Measurements from ENCODE around the gene CTBP1.
A peak's percentile ranks its signal among the peaks of the same experiment; 100 is the strongest.

Gene CTBP1

DNA sequence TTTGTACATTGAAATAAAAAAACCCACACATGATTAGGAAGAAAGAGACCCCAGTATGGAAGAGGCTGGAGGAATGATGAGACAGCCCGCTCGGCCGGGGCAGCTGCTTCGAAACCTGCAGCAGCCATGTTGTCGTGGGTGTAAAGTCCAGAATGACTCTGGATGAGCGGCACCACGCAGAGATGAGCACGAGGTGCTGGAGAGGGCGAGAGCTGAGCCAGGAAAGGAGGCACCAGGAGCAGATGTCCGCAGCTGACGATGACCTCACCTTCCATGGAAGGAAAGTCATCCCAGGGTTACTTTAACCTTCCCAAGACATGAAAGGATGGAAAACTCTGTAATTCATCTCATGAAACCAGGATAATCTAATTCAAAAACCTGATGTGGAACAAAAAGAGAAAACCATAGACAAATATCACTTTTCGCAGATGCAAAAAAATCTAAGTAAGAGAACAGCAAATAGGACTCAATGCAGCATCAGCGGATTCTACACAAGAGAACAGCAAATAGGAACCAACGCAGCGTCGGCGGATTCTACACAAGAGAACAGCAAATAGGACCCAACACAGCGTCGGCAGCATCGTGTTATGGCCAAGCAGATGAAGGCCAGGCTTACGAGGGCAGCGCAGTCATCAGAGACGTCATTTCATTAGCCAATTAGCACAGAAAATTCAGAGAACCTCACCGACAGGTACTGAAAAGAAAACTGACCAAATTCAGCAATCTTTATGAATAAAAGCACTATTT lies 50.7 kb downstream of the CTBP1 start:
- no peak overlapping the region for H3K9ac ChIP-seq (ENCODE audit: low read depth in 1 of 2, low read length in 2 of 2)
- H3K9me3 ChIP-seq (ENCODE audit: control insufficient read depth in 2 of 2, low read length in 2 of 2), result no peaks in the 10 kb centered on the region
- peaks cover 11 to 27% of the 10 kb centered on the region in 2 donors for H3K4me1 ChIP-seq (ENCODE audit: control insufficient read depth in 2 of 2, insufficient read depth in 2 of 2, low read length in 2 of 2)

DNA sequence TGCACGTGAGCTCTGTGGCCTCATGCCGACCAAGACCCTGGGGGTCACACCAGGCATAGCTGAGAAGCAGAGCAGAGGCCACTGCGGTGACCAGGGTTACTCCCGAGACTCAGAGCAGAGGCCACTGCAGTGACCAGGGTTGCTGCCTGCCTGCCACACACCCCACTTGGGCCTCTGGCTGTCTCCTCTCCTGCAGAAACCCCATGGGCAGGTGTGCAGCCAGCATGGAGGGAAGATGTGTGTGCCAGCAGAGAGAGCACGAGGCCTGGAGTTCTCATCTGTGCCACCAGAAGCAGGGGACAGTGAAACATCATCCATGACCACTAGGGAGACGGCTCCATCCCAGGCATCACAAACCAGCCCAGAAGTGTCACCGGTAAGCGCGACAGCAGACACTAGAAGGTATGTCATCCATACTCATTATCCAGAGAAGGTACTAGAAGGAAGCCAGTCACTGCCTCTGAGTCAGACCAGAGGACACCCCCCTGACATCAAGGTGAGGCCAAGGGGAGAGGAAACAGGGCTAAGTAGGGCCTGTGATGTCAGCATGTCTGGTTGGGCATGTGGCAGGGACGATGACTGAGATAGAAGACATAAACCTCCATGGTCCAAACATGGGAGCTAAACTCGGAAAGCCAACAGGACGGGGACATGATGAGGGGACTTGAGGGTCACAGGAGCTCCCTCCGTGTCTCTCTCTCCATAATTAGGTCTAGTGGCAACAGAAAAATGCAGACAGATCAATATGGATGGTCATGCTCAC lies 52.3 kb downstream of the CTBP1 start:
- Histone ChIP-seq H3K4me1 (ENCODE audit: control insufficient read depth in 2 of 2, insufficient read depth in 2 of 2, low read length in 2 of 2) (peaks cover 21 to 26% of the 10 kb centered on the region in 2 donors), H3K27ac (ENCODE audit: low read depth in 2 of 2, low read length in 2 of 2) (no peak overlapping the region), H3K4me3 (ENCODE audit: low read length in 2 of 2) (no peak overlapping the region), H3K9me3 (ENCODE audit: control insufficient read depth in 2 of 2, low read length in 2 of 2) (no peaks in the 10 kb centered on the region), H3K9ac (ENCODE audit: low read depth in 1 of 2, low read length in 2 of 2) (no peak overlapping the region), H3K36me3 (ENCODE audit: control insufficient read depth in 2 of 2, insufficient read depth in 2 of 2, low read length in 2 of 2) (peaks cover 5 to 6% of the 10 kb centered on the region in 2 donors), H3K27me3 (ENCODE audit: control insufficient read depth in 2 of 2, insufficient read depth in 2 of 2, low read length in 2 of 2) (no peaks in the 10 kb centered on the region)

More for the DNA sequence above, 50.7 kb downstream of the CTBP1 start:
- Histone ChIP-seq H3K4me3 (ENCODE audit: low read length in 2 of 2) (no peak overlapping the region), H3K27ac (ENCODE audit: low read depth in 2 of 2, low read length in 2 of 2) (peak overlapping the region in 1 of 2 donors; percentile 9), H3K27me3 (ENCODE audit: control insufficient read depth in 2 of 2, insufficient read depth in 2 of 2, low read length in 2 of 2) (no peaks in the 10 kb centered on the region), H3K36me3 (ENCODE audit: control insufficient read depth in 2 of 2, insufficient read depth in 2 of 2, low read length in 2 of 2) (peaks cover 5 to 6% of the 10 kb centered on the region in 2 donors)

DNA sequence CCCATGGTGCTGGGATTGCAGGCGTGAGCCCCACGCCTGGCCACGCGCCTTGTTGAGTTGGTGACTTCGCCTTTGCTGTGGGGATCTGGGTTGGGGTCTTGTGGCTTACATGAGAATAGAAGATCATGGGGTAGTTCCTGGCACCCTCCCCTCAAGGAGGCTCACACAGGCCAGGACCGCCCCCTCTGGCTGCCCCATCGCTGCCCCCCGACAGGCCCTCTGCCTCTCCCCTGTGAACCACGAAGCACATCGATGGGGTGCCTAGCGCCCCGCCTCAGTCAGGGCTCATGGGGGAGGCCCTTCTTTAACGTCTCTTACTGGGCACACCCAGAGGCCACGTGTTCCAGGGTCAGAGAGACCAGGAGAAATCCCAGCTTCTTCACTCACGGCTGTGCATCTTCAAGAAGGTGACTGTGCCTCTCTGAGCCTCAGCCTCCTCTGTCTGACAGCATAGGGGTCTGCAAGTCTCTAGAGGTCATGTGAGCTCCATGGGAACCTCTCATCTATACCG lies 53.0 kb downstream of the CTBP1 start:
- H3K4me1 ChIP-seq (ENCODE audit: control insufficient read depth in 2 of 2, insufficient read depth in 2 of 2, low read length in 2 of 2), result peaks cover 24% of the 10 kb centered on the region in 2 donors
- H3K9ac ChIP-seq (ENCODE audit: low read depth in 1 of 2, low read length in 2 of 2), result no peak overlapping the region
- H3K27ac ChIP-seq (ENCODE audit: low read depth in 2 of 2, low read length in 2 of 2), result no peak overlapping the region

DNA sequence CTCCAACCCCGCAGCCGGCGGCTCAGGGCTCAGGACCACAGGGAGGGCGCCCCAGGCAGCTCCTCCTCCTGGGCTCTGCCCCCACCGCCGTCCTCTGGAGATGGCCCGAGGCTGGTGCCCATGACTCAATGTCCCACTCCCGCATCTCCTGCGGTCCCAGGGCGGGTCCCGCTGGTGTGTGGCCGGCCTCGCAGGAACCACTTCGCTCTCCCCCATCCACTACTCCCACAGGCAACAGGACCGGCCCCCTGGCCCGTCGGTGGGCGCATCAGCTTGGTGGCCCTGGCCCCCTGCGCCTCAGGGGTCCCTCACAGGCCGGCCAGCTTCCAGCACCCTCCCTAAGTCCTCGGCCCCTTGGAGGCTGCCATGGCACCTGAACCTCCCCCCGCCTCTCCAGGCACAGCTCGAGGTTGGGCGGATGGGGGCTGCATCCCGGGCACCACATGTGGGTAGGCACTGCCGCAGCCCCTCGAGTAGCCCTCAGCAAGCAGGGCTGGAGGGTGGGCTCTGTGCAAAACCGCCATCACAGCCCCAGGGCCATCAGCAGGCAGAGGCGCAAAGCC lies 53.7 kb downstream of the CTBP1 start:
- Histone ChIP-seq H3K27me3 (ENCODE audit: control insufficient read depth in 2 of 2, insufficient read depth in 2 of 2, low read length in 2 of 2) (no peaks in the 10 kb centered on the region), H3K9ac (ENCODE audit: low read depth in 1 of 2, low read length in 2 of 2) (no peak overlapping the region), H3K4me3 (ENCODE audit: low read length in 2 of 2) (no peak overlapping the region), H3K27ac (ENCODE audit: low read depth in 2 of 2, low read length in 2 of 2) (peak overlapping the region in 1 of 2 donors; percentile 7), H3K9me3 (ENCODE audit: control insufficient read depth in 2 of 2, low read length in 2 of 2) (no peaks in the 10 kb centered on the region), H3K36me3 (ENCODE audit: control insufficient read depth in 2 of 2, insufficient read depth in 2 of 2, low read length in 2 of 2) (peaks cover 5 to 6% of the 10 kb centered on the region in 2 donors), H3K4me1 (ENCODE audit: control insufficient read depth in 2 of 2, insufficient read depth in 2 of 2, low read length in 2 of 2) (peaks cover 20% of the 10 kb centered on the region in 2 donors)

More for the DNA sequence above, 53.0 kb downstream of the CTBP1 start:
- no peaks in the 10 kb centered on the region for H3K9me3 ChIP-seq (ENCODE audit: control insufficient read depth in 2 of 2, low read length in 2 of 2)
- no peaks in the 10 kb centered on the region for H3K27me3 ChIP-seq (ENCODE audit: control insufficient read depth in 2 of 2, insufficient read depth in 2 of 2, low read length in 2 of 2)
- no peak overlapping the region for H3K4me3 ChIP-seq (ENCODE audit: low read length in 2 of 2)
- H3K36me3 ChIP-seq (ENCODE audit: control insufficient read depth in 2 of 2, insufficient read depth in 2 of 2, low read length in 2 of 2), result peaks cover 5 to 6% of the 10 kb centered on the region in 2 donors

DNA sequence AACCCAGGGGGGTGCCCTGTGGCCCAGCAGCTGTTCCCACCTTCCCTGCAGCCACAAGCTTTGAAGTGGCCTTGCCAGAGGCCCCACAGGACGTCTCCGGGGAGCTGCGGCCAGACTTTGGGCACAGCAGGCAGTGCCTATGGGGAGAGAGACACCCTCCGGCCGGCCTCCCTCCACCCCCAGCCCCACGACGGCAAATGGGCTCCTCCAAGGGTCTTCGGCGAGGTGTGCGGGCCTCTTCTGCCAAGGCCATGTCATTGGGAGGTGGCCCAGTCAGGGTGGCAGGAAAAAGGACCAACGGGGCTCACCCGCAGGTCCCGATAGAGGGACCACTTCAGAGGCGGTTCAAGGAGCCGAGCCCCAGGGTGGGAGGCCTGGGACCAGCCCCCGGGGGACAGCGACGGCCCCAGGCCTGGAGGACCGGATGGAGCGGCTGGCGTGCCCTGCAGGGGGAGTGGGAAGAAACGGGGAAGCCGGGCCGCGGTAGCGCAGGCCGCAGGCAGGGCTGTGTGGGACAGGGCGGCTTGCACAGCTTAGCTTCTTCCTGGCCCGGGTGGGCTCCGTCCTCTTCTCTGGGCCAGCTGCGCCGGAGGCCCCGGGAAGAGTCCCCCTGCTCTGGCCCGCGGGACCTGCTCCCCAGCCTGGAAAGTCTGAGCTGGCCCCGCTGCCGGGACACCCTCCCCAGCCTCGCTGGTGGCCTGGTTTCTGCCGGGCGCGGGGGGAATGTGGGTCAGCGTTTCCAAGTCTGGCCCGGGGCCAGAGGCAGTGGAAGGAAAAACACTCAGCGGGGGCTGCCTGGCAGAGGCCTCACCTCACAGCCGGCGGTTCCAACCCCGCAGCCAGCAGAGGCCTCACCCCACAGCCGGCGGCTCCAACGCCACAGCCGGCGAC lies 54.7 kb downstream of the CTBP1 start:
- Histone ChIP-seq H3K27me3 (ENCODE audit: control insufficient read depth in 2 of 2, insufficient read depth in 2 of 2, low read length in 2 of 2) (no peaks in the 10 kb centered on the region), H3K9ac (ENCODE audit: low read depth in 1 of 2, low read length in 2 of 2) (peak overlapping the region in 1 of 2 donors; percentile 59), H3K36me3 (ENCODE audit: control insufficient read depth in 2 of 2, insufficient read depth in 2 of 2, low read length in 2 of 2) (peaks cover 5 to 6% of the 10 kb centered on the region in 2 donors), H3K9me3 (ENCODE audit: control insufficient read depth in 2 of 2, low read length in 2 of 2) (no peaks in the 10 kb centered on the region), H3K4me1 (ENCODE audit: control insufficient read depth in 2 of 2, insufficient read depth in 2 of 2, low read length in 2 of 2) (peaks cover 20% of the 10 kb centered on the region in 2 donors), H3K4me3 (ENCODE audit: low read length in 2 of 2) (peak overlapping the region in 1 of 2 donors; percentile 23), H3K27ac (ENCODE audit: low read depth in 2 of 2, low read length in 2 of 2) (peak overlapping the region; percentile 68 to 71)

DNA sequence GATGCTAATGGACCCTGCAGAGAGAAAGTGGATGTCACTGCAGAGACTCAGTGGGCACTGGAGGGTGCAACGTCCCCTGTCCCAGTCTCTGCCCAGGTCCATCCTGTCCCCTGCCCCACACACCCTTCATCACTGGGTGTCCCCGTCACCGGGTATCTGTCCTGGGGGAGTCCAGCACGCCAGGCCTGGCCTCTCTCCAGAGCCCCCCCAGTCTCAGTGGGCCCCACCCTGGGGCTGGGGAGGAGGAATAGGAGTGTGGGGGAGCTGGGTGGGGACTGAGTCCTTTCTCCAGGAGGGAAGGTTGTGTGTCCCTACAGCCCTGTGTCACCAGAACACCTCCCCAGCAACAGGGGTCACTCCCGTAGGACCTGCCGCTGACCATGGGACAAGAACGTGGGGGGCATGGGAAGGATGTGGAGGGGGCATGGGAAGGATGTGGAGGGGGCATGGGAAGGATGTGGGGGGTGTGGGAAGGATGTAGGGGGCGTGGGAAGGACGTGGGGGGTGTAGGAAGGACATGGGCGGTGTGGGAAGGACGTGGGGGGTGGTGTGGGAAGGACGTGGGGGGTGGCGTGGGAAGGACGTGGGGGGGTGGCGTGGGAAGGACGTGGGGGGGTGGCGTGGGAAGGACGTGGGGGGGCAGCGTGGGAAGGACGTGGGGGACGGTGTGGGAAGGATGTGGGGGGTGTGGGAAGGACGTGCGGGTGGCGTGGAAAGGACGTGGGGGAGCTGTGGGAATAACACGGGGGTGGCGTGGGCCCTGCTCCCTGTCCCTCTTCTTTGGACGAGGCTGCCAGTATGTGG lies 55.5 kb downstream of the CTBP1 start:
- Histone ChIP-seq H3K27ac (ENCODE audit: low read depth in 2 of 2, low read length in 2 of 2) (peak overlapping the region; percentile 77 to 84), H3K4me3 (ENCODE audit: low read length in 2 of 2) (no peak overlapping the region), H3K4me1 (ENCODE audit: control insufficient read depth in 2 of 2, insufficient read depth in 2 of 2, low read length in 2 of 2) (peaks cover 20% of the 10 kb centered on the region in 2 donors), H3K36me3 (ENCODE audit: control insufficient read depth in 2 of 2, insufficient read depth in 2 of 2, low read length in 2 of 2) (peaks cover 5 to 6% of the 10 kb centered on the region in 2 donors), H3K27me3 (ENCODE audit: control insufficient read depth in 2 of 2, insufficient read depth in 2 of 2, low read length in 2 of 2) (no peaks in the 10 kb centered on the region), H3K9me3 (ENCODE audit: control insufficient read depth in 2 of 2, low read length in 2 of 2) (no peaks in the 10 kb centered on the region), H3K9ac (ENCODE audit: low read depth in 1 of 2, low read length in 2 of 2) (peak overlapping the region in 1 of 2 donors; percentile 59)

DNA sequence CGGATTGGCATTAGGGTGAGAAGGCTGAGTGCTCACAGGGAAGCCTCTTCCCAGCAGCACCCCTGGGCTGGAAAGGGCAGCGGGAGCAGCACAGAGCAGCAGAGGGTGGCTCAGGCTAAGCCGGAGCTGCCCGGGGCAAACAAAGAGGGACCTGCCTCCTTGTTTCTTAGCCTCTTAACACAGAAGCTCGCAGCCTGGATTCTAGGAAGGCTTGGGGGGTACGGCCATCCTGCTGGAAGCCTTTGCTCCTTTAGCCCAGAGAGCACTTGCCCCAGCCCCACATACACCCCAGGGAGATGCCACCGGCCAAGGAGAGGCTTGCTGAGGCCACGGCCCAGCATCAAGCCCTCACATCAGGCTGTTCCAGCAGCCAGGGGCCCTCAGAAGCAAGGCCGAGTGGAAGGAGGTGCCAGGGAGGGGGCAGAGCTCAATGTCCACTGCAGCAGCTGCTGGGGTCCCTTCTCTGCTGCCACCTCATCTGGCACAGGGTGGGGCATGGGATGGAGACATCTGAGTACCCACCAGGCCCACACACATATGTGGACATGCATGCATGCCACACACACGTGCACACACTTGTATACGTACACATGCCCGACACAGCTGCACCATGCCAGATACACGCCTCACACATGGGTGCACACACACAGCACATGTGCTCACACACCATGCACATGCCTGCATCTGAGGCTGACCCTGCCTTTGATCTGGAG lies 56.3 kb downstream of the CTBP1 start:
- Histone ChIP-seq H3K27ac (ENCODE audit: low read depth in 2 of 2, low read length in 2 of 2) (peak overlapping the region; percentile 77 to 84), H3K36me3 (ENCODE audit: control insufficient read depth in 2 of 2, insufficient read depth in 2 of 2, low read length in 2 of 2) (peaks cover 5 to 6% of the 10 kb centered on the region in 2 donors), H3K9me3 (ENCODE audit: control insufficient read depth in 2 of 2, low read length in 2 of 2) (no peaks in the 10 kb centered on the region), H3K4me3 (ENCODE audit: low read length in 2 of 2) (no peak overlapping the region), H3K9ac (ENCODE audit: low read depth in 1 of 2, low read length in 2 of 2) (peak overlapping the region; percentile 17 to 50), H3K27me3 (ENCODE audit: control insufficient read depth in 2 of 2, insufficient read depth in 2 of 2, low read length in 2 of 2) (no peaks in the 10 kb centered on the region), H3K4me1 (ENCODE audit: control insufficient read depth in 2 of 2, insufficient read depth in 2 of 2, low read length in 2 of 2) (peaks cover 20% of the 10 kb centered on the region in 2 donors)

DNA sequence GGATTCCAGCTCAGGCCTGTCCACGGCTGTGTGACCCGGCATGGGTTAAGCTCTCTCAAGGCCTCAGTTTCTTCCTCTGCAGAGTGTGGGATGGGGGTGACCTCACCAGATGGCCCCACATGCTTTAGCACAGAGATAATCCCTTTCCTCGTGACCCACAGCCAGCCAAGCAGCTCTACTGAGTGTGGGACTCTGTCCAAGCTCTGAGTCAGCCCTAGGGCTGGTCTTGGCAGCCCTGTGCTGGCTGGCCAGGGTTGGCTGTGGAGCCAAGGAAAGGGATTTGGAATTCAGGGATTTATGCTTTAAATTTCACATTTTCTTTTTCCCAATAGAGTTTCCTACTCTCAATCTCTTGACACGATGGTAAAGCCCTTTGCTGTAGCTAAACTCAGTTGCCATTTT lies 56.8 kb downstream of the CTBP1 start:
- H3K4me3 ChIP-seq (ENCODE audit: low read length in 2 of 2), result peak overlapping the region in 1 of 2 donors; percentile 20
- H3K4me1 ChIP-seq (ENCODE audit: control insufficient read depth in 2 of 2, insufficient read depth in 2 of 2, low read length in 2 of 2), result peaks cover 20% of the 10 kb centered on the region in 2 donors
- peaks cover 5 to 6% of the 10 kb centered on the region in 2 donors for H3K36me3 ChIP-seq (ENCODE audit: control insufficient read depth in 2 of 2, insufficient read depth in 2 of 2, low read length in 2 of 2)
- peak overlapping the region; percentile 77 to 84 for H3K27ac ChIP-seq (ENCODE audit: low read depth in 2 of 2, low read length in 2 of 2)
- peak overlapping the region; percentile 17 to 50 for H3K9ac ChIP-seq (ENCODE audit: low read depth in 1 of 2, low read length in 2 of 2)
- no peaks in the 10 kb centered on the region for H3K27me3 ChIP-seq (ENCODE audit: control insufficient read depth in 2 of 2, insufficient read depth in 2 of 2, low read length in 2 of 2)
- no peaks in the 10 kb centered on the region for H3K9me3 ChIP-seq (ENCODE audit: control insufficient read depth in 2 of 2, low read length in 2 of 2)
